Measurements from ENCODE around the gene A4GNT. TPM values are rescaled to one million over a fixed set of nuclear protein-coding genes. Genes with fewer than 3 reads are reported as not detected.
A peak's percentile ranks its signal among the peaks of the same experiment; 100 is the strongest.

The A4GNT gene
- 0.34 TPM in 1 of 2 replicates, not detected in the other for total RNA-seq (ENCODE audit: low replicate concordance)
- long read RNA-seq, partial matches to known transcripts, result 0 of 1 reads
- long read RNA-seq, other reads (novel, unspliced or antisense), result 0 of 1 reads

DNA sequence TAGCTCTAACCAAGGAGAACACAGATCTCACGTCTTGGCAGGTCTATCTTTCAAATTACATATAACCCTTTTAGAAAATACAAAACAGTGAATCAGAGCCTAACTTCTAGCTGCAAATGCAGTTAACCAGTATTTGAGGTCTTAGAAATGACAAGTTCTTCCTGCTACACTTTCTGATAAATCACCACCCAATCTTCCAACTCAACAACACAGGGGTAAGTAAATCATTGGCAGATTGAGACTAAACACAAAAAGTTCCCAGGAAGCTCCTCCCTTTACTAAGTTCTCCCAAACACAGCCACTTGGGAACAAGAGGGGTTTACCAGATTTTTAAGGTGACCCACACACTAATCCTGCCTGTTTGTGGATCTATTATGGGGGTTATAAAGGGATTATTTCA lies at the start of gene A4GNT:
TSS of gene A4GNT (minus strand) at position 152 of the 400 bp plus-strand sequence. CDS start 1,134 bp downstream, outside the sequence.
- H3K4me3 Mint-ChIP-seq, result no peak within 1 kb of the TSS
- DNase-seq (ENCODE audit: extremely low spot score, unreplicated experiment), result no peak
- no peaks in the 10 kb centered on the region for H3K36me3 Mint-ChIP-seq
- H3K27ac Mint-ChIP-seq, result no peak within 1 kb of the TSS
- TF ChIP-seq, protein P1, sequence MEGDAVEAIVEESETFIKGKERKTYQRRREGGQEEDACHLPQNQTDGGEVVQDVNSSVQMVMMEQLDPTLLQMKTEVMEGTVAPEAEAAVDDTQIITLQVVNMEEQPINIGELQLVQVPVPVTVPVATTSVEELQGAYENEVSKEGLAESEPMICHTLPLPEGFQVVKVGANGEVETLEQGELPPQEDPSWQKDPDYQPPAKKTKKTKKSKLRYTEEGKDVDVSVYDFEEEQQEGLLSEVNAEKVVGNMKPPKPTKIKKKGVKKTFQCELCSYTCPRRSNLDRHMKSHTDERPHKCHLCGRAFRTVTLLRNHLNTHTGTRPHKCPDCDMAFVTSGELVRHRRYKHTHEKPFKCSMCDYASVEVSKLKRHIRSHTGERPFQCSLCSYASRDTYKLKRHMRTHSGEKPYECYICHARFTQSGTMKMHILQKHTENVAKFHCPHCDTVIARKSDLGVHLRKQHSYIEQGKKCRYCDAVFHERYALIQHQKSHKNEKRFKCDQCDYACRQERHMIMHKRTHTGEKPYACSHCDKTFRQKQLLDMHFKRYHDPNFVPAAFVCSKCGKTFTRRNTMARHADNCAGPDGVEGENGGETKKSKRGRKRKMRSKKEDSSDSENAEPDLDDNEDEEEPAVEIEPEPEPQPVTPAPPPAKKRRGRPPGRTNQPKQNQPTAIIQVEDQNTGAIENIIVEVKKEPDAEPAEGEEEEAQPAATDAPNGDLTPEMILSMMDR (conservative IDR thresholded peaks at IDR 0.05), result no peak
- H3K27me3 Mint-ChIP-seq, result peaks cover 13% of the 10 kb centered on the region
- H3K9me3 Mint-ChIP-seq, result no peaks in the 10 kb centered on the region
- H3K4me1 Mint-ChIP-seq (ENCODE audit: unreplicated experiment), result no peaks in the 10 kb centered on the region

DNA sequence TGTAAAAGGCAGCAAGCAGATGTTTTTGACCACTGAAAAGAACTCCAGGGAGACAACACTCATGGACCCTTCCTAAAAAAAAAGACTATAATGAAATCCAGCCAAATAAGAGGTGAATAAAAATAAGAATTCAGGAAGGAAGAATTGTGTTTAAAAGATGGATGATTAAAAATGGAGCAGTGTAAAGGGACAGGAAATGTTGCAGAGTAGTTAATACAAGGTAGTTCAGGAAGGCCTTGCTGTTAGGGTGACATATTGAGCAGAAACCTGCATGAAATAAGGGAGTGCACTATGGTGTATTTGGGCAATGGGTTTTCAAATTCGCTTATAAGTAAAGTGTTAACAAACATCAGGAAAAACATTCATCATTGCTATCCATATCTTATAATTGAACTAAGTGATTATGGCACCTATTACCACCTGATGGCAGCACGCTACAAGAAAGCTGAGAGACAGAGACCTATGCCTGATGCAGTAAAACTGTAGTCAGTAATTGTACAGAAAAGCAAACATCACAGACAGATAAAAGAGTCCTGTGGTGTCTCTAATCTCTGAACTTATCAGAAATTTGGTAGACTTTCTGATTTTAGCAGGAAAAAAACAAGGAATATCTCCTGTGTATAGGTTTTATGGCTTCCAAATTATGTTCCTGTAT lies 48.3 kb upstream of the A4GNT start:
- Mint-ChIP-seq H3K27ac (no peak overlapping the region), H3K27me3 (peaks cover 27% of the 10 kb centered on the region), H3K4me3 (no peak overlapping the region), H3K36me3 (no peaks in the 10 kb centered on the region), H3K4me1 (ENCODE audit: unreplicated experiment) (peaks cover 6% of the 10 kb centered on the region), H3K9me3 (no peaks in the 10 kb centered on the region)
- TF ChIP-seq, protein P1 (conservative IDR thresholded peaks at IDR 0.05), result peak; percentile 52
- DNase-seq (ENCODE audit: extremely low spot score, unreplicated experiment), result no peak

DNA sequence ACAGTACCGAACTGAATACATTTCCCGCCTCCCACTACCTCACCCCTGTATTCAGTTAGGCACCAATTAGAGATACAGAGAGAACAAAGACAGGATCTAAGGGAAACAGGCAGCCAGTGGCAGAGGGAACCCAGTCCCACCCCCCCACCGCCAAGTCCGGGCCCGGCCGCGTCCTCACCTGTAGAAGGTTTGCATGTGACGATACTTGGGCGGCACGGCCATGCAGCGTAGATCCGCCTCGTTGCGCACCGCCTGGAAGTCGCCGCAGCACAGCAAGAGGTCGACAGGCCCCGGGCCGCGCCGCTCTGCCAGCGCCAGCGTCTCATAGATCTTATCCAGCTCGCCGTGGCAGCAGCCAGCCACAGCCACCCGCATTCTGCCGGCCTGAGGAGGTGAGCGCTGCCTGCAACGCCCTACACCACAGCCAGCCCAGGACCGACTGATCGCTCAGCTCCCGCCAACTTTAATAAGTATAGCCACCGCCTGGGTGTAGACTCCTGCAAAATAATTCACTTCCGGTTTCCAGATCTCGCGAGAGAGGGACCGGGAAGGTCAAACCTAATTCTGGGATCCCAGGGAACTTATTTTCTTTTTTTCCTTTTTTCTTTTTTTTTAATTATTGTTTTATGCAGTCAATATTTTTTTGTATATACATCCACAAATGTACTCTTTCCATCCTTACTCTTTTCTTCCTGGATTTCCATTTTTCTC lies 42.4 kb upstream of the A4GNT start, which contains the start of gene DBR1:
TSS of gene DBR1 (minus strand) at position 501 of the 711 bp plus-strand sequence. CDS start at position 375, 126 bp downstream.
- TF ChIP-seq, protein P1 (conservative IDR thresholded peaks at IDR 0.05), result no peak
- Mint-ChIP-seq H3K4me1 (ENCODE audit: unreplicated experiment) (peaks cover 16% of the 10 kb centered on the region), H3K4me3 (peak within 1 kb of the TSS; percentile 99), H3K36me3 (peaks cover 22% of the 10 kb centered on the region), H3K27ac (peak within 1 kb of the TSS; percentile 97), H3K9me3 (no peaks in the 10 kb centered on the region), H3K27me3 (peaks cover 5% of the 10 kb centered on the region)
- DNase-seq (ENCODE audit: extremely low spot score, unreplicated experiment), result peak; percentile 77

DNA sequence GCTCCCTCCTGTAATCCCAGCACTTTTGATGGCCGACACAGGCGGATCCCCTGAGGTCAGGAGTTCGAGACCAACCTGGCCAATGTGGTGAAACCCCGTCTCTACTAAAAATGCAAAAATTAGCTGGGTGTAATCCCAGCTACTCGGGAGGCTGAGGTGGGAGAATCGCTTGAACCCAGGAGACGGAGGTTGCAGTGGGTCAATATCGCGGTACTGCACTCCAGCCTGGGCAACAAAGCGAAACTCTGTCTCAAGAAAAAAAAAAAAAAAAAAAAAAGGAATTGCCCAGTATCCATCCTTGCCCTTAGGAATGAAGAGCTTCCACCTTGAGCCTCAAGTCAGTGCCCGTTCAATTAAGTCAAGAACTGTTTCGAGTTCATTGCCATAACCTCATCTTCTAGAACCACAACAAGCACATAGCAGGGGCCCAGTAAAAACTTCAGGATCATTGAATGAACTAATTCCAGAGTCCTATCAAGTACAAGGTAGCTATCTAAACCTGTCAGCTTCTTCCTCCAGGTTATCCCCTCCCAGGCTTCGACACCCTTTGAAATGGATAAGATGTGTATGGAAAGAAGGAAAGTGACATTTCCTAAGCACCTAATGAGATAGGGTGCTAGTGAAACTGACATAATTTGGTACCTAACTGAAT lies 41.7 kb upstream of the A4GNT start:
- H3K36me3 Mint-ChIP-seq, result peaks cover 24% of the 10 kb centered on the region
- H3K9me3 Mint-ChIP-seq, result no peaks in the 10 kb centered on the region
- peak overlapping the region; percentile 99 for H3K4me3 Mint-ChIP-seq
- no peak for DNase-seq (ENCODE audit: extremely low spot score, unreplicated experiment)
- peak overlapping the region; percentile 97 for H3K27ac Mint-ChIP-seq
- H3K4me1 Mint-ChIP-seq (ENCODE audit: unreplicated experiment), result peaks cover 16% of the 10 kb centered on the region
- H3K27me3 Mint-ChIP-seq, result peaks cover 5% of the 10 kb centered on the region
- TF ChIP-seq, protein P1 (conservative IDR thresholded peaks at IDR 0.05), result no peak

DNA sequence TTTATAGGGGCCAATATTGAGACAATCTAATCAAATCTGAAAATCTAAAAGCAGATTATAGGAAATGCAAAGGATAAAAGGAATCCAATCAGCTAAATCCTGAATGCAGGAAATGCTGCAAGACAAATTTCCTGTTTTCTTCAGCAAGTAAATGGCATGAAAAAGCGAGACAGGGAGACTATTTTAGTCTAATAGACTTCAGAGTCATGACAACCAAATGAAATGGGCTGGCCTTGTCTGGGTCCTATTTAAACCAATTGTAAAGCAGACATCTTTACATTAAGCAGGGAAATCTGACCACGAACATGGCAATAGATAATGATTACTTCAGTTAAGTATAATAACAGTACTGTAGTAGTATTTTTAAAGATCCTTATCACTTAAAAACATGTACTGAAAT lies 40.4 kb upstream of the A4GNT start:
- no peak overlapping the region for H3K27ac Mint-ChIP-seq
- H3K4me1 Mint-ChIP-seq (ENCODE audit: unreplicated experiment), result peaks cover 16% of the 10 kb centered on the region
- no peaks in the 10 kb centered on the region for H3K9me3 Mint-ChIP-seq
- no peak for DNase-seq (ENCODE audit: extremely low spot score, unreplicated experiment)
- TF ChIP-seq, protein P1 (conservative IDR thresholded peaks at IDR 0.05), result no peak
- H3K36me3 Mint-ChIP-seq, result peaks cover 26% of the 10 kb centered on the region
- H3K4me3 Mint-ChIP-seq, result peak overlapping the region; percentile 54
- no peaks in the 10 kb centered on the region for H3K27me3 Mint-ChIP-seq

Measured in type B pancreatic cell (in vitro differentiated cells).